ENCODE measurements around the gene CCR5AS.

Gene CCR5AS

DNA sequence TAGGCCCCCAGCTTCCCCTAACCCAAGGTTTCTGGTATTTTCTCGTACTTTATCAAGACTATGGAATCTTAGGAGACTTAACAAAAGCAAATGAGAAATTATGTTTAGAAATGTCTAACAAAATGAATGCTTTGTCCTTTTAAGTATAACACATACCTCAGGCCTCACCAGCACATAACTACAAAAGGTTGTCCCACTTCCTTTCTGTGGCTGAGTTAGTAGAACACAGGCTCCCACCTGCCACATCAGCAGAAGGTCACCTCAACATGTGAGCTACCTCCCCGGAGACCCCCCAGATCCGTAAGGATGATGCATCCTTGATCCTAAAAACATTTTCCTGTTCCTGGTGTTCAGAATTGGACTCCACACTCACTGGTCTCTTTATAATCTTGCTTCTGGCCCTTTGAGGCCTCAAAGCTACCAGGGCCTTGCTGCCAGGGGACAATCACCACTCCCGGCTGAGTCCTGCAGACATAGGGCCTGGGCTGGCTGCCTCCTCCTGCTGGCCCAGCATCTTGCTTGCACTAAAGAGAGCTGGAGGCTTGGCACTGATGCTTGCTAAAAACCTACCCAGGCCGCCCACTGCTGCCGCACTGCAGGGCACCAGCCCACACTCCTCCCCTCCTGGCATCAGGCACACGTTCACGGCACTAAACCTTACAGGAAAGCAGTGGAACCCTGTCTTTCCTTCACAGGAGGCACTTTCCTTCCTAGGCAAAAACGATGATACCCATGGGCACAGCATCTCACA lies 3.0 kb upstream of the CCR5AS start:
- Histone ChIP-seq H4K20me1 (ENCODE audit: insufficient read depth, low read length) (no peaks in the 10 kb centered on the region), H3K4me1 (ENCODE audit: insufficient read depth, low read length) (peaks cover 38% of the 10 kb centered on the region), H2AFZ (ENCODE audit: low read depth, low read length) (no peak overlapping the region), H3K36me3 (ENCODE audit: insufficient read depth, low read length) (no peaks in the 10 kb centered on the region), H3K9ac (ENCODE audit: low read depth, low read length) (no peak overlapping the region), H3K79me2 (ENCODE audit: insufficient read depth, low read length) (no peaks in the 10 kb centered on the region), H3K9me3 (ENCODE audit: insufficient read depth, low read length, severe bottlenecking) (no peaks in the 10 kb centered on the region), H3K4me2 (ENCODE audit: insufficient read depth, low read length) (no peak overlapping the region), H3K27me3 (ENCODE audit: insufficient read depth, low read length, poor library complexity) (no peaks in the 10 kb centered on the region), H3K27ac (ENCODE audit: low read length) (peak overlapping the region; percentile 19), H3K4me3 (ENCODE audit: low read depth in 1 of 2, low read length in 2 of 2) (no peak overlapping the region)
- peak; percentile 74 for ATAC-seq (ENCODE audit: insufficient read depth, low read depth)
- peak; percentile 37 for DNase-seq
- TF ChIP-seq, protein P1, sequence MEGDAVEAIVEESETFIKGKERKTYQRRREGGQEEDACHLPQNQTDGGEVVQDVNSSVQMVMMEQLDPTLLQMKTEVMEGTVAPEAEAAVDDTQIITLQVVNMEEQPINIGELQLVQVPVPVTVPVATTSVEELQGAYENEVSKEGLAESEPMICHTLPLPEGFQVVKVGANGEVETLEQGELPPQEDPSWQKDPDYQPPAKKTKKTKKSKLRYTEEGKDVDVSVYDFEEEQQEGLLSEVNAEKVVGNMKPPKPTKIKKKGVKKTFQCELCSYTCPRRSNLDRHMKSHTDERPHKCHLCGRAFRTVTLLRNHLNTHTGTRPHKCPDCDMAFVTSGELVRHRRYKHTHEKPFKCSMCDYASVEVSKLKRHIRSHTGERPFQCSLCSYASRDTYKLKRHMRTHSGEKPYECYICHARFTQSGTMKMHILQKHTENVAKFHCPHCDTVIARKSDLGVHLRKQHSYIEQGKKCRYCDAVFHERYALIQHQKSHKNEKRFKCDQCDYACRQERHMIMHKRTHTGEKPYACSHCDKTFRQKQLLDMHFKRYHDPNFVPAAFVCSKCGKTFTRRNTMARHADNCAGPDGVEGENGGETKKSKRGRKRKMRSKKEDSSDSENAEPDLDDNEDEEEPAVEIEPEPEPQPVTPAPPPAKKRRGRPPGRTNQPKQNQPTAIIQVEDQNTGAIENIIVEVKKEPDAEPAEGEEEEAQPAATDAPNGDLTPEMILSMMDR (IDR thresholded peaks at IDR 0.05; ENCODE audit: borderline replicate concordance, extremely low read depth, low read length, poor library complexity, severe bottlenecking), result no peak

DNA sequence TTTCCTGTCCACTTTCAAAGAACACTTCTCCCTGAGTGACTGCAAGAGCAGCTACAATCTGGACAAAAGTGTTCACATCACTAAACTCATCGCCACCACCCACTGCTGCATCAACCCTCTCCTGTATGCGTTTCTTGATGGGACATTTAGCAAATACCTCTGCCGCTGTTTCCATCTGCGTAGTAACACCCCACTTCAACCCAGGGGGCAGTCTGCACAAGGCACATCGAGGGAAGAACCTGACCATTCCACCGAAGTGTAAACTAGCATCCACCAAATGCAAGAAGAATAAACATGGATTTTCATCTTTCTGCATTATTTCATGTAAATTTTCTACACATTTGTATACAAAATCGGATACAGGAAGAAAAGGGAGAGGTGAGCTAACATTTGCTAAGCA lies 2.0 kb upstream of the CCR5AS start:
- H4K20me1 ChIP-seq (ENCODE audit: insufficient read depth, low read length), result no peaks in the 10 kb centered on the region

DNA sequence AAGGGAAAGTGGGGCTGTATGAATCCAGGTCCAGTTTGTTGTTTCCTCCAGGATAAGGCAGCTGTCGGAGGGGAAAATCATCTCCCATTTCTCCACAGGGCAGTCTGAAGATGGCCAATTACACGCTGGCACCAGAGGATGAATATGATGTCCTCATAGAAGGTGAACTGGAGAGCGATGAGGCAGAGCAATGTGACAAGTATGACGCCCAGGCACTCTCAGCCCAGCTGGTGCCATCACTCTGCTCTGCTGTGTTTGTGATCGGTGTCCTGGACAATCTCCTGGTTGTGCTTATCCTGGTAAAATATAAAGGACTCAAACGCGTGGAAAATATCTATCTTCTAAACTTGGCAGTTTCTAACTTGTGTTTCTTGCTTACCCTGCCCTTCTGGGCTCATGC lies 1.1 kb upstream of the CCR5AS start:
- H3K9me3 ChIP-seq (ENCODE audit: insufficient read depth, low read length, severe bottlenecking), result no peaks in the 10 kb centered on the region
- ATAC-seq (ENCODE audit: insufficient read depth, low read depth), result no peak
- peak overlapping the region; percentile 39 for H3K27ac ChIP-seq (ENCODE audit: low read length)
- no peak overlapping the region for H3K9ac ChIP-seq (ENCODE audit: low read depth, low read length)
- no peaks in the 10 kb centered on the region for H3K79me2 ChIP-seq (ENCODE audit: insufficient read depth, low read length)
- peaks cover 38% of the 10 kb centered on the region for H3K4me1 ChIP-seq (ENCODE audit: insufficient read depth, low read length)
- no peaks in the 10 kb centered on the region for H3K27me3 ChIP-seq (ENCODE audit: insufficient read depth, low read length, poor library complexity)
- no peaks in the 10 kb centered on the region for H3K36me3 ChIP-seq (ENCODE audit: insufficient read depth, low read length)
- TF ChIP-seq, protein P1 (IDR thresholded peaks at IDR 0.05; ENCODE audit: borderline replicate concordance, extremely low read depth, low read length, poor library complexity, severe bottlenecking), result no peak
- TF ChIP-seq EZH2 (IDR thresholded peaks at IDR 0.05; ENCODE audit: borderline replicate concordance, low read depth, low read length, severe bottlenecking), result no peak
- no peak overlapping the region for H3K4me2 ChIP-seq (ENCODE audit: insufficient read depth, low read length)
- H3K4me3 ChIP-seq (ENCODE audit: low read depth in 1 of 2, low read length in 2 of 2), result no peak overlapping the region
- no peak for DNase-seq
- H2AFZ ChIP-seq (ENCODE audit: low read depth, low read length), result no peak overlapping the region
- no peaks in the 10 kb centered on the region for H4K20me1 ChIP-seq (ENCODE audit: insufficient read depth, low read length)

More for the DNA sequence above, 2.0 kb upstream of the CCR5AS start:
- H3K27me3 ChIP-seq (ENCODE audit: insufficient read depth, low read length, poor library complexity), result no peaks in the 10 kb centered on the region
- DNase-seq, result no peak
- TF ChIP-seq EZH2 (IDR thresholded peaks at IDR 0.05; ENCODE audit: borderline replicate concordance, low read depth, low read length, severe bottlenecking), result no peak
- TF ChIP-seq, protein P1 (IDR thresholded peaks at IDR 0.05; ENCODE audit: borderline replicate concordance, extremely low read depth, low read length, poor library complexity, severe bottlenecking), result no peak
- H3K9ac ChIP-seq (ENCODE audit: low read depth, low read length), result no peak overlapping the region
- H2AFZ ChIP-seq (ENCODE audit: low read depth, low read length), result no peak overlapping the region
- no peak for ATAC-seq (ENCODE audit: insufficient read depth, low read depth)
- H3K4me1 ChIP-seq (ENCODE audit: insufficient read depth, low read length), result peaks cover 38% of the 10 kb centered on the region
- no peak overlapping the region for H3K4me2 ChIP-seq (ENCODE audit: insufficient read depth, low read length)
- no peaks in the 10 kb centered on the region for H3K9me3 ChIP-seq (ENCODE audit: insufficient read depth, low read length, severe bottlenecking)
- H3K36me3 ChIP-seq (ENCODE audit: insufficient read depth, low read length), result no peaks in the 10 kb centered on the region
- H3K4me3 ChIP-seq (ENCODE audit: low read depth in 1 of 2, low read length in 2 of 2), result no peak overlapping the region
- peak overlapping the region; percentile 39; the same call in 1 of the 2 replicates for H3K27ac ChIP-seq (ENCODE audit: low read length)
- no peaks in the 10 kb centered on the region for H3K79me2 ChIP-seq (ENCODE audit: insufficient read depth, low read length)
